ACHN (cell line): ENCODE results near the gene ELP1.
"Not testable (repeated sequence)": the region's sequence is repeated elsewhere in the genome, so short reads cannot be mapped to it uniquely, and the experiment has no call there.

ENCODE experiments used
- DNase-seq: peaks from one replicate; pipeline ENCODE4 v3.0.0-alpha.2; 2015
- in situ Hi-C: cut with HindIII; loops from 2 replicates; pipeline ENCODE4 v1.10.0; 2017; ENCODE audit warnings: low sequenced_read_pairs, low pct_ligation_motif_present, low pct_unique_long_range_greater_than_20kb

Gene ELP1, protein sequence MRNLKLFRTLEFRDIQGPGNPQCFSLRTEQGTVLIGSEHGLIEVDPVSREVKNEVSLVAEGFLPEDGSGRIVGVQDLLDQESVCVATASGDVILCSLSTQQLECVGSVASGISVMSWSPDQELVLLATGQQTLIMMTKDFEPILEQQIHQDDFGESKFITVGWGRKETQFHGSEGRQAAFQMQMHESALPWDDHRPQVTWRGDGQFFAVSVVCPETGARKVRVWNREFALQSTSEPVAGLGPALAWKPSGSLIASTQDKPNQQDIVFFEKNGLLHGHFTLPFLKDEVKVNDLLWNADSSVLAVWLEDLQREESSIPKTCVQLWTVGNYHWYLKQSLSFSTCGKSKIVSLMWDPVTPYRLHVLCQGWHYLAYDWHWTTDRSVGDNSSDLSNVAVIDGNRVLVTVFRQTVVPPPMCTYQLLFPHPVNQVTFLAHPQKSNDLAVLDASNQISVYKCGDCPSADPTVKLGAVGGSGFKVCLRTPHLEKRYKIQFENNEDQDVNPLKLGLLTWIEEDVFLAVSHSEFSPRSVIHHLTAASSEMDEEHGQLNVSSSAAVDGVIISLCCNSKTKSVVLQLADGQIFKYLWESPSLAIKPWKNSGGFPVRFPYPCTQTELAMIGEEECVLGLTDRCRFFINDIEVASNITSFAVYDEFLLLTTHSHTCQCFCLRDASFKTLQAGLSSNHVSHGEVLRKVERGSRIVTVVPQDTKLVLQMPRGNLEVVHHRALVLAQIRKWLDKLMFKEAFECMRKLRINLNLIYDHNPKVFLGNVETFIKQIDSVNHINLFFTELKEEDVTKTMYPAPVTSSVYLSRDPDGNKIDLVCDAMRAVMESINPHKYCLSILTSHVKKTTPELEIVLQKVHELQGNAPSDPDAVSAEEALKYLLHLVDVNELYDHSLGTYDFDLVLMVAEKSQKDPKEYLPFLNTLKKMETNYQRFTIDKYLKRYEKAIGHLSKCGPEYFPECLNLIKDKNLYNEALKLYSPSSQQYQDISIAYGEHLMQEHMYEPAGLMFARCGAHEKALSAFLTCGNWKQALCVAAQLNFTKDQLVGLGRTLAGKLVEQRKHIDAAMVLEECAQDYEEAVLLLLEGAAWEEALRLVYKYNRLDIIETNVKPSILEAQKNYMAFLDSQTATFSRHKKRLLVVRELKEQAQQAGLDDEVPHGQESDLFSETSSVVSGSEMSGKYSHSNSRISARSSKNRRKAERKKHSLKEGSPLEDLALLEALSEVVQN (N-terminal part only)

DNA sequence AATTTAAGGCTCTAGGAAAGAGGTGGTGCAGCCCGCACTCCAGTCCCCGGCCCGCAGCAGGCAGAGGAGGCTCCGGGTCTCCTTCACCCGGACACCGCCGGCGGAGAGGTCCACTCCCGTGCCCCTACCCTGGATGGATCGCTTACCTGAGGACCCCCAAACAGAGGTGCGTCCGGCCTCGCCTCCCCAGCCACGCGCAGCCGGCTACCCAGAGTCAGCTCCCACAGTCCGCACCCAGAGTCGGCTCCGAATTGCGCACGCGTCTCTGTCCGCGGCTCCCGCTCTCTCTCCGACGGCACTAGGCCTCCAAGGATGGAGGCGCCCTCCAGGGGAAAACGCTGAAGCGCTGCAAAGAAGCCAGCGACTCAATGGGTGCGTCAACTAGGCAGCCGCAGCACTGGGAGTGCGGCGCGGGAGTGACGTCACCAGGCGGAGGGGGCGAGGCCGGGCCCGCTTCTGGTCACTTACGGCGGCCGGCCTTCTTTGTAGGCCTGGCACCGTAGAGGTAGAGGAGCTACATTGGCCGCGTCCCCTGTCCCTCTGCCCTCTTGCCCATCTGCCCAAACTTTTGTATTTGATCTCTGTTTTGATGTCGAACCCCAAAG is at the start of gene ELP1:
Gene ELP1, minus strand, starts transcription at position 407 of the 605 bp plus-strand sequence. CDS start 2,978 bp downstream, outside the sequence.
- DNase-seq = peak; percentile 95
- in situ Hi-C loops = no loop called here

DNA sequence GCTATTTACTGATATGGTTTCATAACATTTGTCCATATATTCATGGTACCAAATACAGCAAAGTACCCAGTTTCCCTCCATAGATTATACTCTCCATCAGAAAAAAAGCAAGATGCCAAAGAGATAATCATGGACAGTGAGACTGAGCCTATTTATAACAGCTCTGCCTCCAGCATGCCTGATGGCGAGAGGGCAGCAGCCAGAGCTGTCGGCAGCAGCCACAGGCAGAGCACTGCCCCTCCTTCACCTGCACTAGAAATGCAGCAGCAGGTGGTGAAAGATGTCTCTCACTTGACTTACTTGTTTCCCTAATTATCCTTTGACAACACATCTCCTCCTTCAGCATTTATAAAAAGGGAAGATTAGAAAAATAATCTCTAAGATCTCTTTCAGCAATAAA is 47.0 kb upstream of the ELP1 start:
- in situ Hi-C loops = no loop called here
- no peak for DNase-seq

DNA sequence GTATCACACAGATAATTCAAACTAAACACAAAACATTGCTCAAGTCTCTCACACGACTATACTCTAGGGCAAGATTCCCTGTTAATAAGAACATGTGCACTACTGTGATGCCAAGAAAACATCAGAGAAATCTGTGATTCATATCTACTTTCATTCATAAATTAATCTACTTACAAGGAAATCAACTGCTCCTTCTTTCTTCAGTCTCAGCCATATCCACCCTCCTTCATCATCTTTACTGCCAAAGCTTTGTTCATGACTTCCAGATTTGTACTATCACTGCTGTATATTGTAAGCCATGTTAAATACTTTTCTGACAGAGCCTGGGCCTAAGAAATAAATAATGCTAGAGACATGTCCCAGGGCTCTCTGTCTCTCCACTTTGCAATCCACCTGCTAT is 44.3 kb upstream of the ELP1 start:
- no peak for DNase-seq
- in situ Hi-C loops = no loop called here

DNA sequence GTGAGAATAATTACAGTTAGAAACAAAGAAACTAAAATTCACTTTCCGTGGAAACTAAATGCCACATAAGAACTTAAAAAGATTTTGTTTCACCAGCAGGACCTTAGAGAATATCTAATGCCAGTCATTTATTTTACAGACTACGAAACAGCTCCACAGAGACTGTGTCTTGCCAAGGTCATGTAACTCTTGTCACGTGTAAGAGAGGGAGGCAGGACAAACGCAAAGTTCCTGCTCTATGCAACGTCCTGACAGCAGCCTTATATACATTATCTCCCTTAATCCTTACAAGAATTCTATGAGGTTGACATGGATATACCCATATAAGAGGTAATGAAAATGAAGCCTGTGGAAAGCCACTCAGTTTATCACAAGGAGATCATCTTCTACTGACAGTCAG is 40.0 kb upstream of the ELP1 start:
- in situ Hi-C loops = no loop called here
- no peak for DNase-seq

DNA sequence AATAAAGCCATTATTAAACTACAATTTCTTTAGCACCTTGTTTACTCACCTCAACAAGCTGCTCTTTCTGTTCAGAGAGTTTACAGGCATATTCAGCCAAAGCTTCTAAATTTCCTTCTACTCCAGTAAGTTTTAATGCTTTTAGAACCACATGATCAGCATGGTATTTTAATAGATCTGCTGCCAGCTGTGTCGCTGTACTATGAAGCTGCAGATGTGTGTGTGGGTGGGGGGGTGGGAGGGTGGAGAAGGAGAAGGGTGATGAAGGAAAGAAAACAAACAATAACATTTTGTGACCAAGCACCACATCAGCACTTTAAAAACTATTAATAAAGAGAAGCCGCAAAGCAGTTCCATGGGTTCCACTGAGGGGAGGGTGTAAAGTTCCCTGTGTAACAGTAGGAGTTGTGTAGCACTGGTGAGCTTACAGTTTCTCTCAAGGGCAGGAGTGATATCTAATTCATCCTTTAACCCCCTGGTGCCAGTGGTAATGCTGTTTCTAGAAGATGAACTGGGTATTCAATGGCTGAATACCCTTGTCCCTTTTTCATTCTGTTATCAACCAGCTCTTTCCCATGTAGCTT is 38.8 kb upstream of the ELP1 start:
- no peak for DNase-seq
- in situ Hi-C loops = no loop called here

DNA sequence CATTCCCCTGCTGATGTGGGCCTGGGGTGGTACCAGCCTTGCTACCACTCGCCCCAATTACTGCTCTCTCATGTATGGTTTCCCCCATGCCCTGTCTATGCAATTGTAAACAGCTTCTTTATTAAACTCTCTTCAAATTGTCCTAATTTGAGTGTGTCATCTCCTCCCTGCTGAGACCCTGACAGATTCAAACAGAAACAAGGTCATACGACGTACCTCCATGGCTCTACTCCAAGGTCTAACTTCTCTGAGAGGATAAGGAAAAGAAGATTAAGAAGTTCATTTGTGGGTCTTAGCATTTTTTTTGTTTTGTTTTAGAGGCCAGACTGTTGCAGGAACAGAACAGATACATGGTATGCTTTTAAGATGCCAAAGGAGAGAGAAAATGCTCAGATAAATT is 38.3 kb upstream of the ELP1 start:
- DNase-seq = no peak
- in situ Hi-C loops = no loop called here

DNA sequence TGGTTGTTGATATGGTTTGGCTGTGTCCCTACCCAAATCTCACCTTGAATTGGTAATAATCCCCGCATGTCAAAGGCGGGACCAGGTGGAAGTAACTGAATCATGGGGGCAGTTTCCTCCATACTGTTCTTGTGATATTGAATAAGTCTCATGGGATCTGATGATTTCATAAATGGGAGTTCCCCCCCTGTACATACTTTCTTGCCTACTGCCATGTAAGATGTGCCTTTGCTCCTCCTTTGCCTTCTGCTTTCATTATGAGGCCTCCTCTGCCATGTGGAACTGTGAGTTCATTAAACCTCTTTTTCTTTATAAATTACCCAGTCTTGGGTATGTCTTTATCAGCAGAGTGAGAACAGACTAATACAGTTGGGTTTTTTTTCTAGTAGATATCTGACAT is 37.5 kb upstream of the ELP1 start:
- in situ Hi-C loops, DNase-seq: not testable (repeated sequence)

DNA sequence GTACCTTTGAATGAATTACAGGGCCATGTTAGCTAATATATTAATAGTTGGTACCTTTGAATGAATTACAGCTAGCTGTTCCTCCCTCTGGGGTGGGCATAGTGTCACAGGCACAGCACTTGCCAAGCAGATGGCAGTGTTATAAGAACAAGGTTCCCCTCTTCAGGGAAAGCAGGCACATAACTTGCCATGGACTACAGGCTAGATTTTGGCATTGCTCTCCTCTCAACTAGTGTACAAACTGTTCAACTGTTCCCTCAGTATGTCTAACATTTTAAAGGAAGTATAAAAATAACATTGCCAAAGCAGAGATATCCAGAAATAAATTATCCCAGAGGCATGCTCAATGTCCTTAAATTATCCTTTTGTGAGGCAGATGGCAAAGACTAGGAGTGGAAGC is 34.0 kb upstream of the ELP1 start:
- in situ Hi-C loops = no loop called here

DNA sequence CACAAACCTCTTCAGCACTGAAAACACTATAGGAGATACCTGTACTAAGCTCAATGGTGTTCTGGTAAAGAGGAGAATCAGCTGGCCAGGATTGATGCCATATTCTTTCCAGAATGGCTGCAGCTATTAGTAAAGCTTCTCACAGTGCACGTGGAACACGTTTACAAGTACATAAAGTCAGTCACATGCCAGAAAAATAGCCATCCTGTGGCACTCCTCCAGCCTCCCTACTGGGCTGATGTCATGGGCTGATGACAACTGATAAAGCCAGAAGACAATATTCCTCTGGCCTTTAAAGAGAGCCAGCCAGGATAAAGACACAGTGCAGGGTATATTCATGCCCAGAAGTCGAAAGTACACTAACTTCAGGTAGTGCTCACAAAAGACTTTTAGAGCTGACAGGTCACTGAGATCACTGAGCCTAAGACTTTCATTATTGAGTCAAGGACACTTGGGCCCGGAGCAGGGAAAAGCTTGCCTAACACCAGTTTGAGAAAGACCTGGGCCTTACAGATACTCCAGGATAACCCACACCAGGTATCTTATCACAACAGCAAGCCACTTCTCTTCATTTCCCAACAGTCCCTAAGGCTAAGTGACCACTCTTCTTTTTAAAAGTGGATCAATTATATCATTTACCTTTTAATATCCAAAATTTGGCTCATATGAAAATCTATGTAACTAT is 29.7 kb upstream of the ELP1 start:
- in situ Hi-C loops = no loop called here
- DNase-seq = no peak

More for the DNA sequence above, 34.0 kb upstream of the ELP1 start:
- DNase-seq = no peak

DNA sequence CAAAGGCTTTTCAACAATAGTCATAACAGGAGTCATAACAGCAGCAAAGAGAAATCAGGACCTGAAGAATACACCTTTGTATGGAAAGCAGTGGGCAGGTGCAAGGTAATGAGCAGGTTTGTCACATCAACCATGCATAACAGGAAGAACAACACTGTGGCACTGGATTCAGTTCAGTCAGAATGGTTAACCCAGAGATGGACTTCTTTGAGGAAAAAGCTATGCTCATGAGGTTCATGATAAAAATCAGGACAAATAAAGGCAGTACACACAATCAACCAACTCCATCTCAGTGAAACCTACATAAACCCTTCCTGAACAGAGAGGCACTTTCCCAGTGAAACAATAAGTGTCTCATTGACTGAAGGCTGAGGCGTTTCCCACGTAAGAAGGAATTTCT is 27.2 kb upstream of the ELP1 start:
- no peak for DNase-seq
- in situ Hi-C loops = no loop called here

DNA sequence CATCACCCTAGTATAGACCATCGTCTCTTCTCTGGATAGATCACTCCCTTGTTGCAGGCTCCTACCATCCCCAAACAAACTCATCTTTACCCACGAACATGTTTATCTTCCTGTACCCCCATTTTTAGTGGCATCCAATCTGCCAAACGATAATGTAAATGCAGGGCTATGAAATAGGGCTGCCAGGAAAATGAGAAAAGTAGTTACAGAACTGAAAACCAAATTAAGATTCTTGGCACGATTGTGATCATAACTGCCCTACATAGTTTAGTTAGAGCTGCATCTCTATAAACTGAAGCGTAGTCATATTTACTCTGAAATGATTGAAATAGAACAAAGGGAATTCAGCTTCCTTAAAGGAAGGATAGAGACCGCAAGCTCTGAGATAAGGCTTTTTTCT is 26.4 kb upstream of the ELP1 start:
- in situ Hi-C loops = no loop called here

DNA sequence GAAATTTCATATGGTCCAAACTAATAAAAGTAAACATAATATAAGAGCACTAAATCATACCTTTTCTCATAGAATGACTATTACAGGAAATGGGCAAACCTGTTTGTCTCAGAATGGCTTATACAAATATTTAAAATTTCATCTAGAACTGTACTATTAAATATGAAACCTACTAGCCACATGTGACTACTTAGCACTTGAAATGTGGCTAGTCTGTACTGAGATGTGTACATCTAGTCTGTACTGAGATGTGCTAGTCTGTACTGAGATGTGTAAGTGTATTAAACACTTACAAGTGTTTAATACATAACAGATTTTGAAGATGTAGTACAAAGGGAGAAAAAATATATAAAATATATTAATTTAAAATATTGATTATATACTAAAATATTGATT is 22.7 kb upstream of the ELP1 start:
- in situ Hi-C loops = no loop called here
- DNase-seq = no peak

More for the DNA sequence above, 26.4 kb upstream of the ELP1 start:
- no peak for DNase-seq

DNA sequence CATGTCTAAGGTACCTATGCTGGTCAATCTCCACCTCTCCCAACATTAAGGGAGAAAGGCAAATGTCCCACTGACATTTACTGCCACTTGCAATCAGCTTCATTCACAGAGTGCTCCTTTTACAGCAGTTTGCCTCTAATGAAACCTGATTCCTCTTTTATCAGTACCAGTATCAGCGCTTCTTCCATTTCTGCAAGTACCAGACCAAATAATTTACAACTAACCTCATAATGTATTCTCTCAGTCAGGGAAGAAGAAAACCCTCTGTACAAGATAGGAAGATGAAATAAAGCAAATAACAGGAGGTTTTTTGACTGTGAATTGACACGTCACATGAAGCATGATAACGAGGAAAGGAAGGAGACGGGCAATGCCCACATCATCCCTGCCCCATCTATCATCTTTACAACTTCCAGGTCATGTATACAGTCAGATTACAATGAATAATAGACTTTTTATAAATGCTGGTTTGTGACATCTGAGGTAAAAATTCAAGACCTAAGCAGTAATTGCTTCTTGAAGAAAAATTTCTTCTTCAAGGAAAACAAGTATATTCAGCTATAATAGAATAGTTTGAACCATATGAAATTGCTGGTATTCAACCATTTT is 22.2 kb upstream of the ELP1 start:
- no peak for DNase-seq
- in situ Hi-C loops = no loop called here

DNA sequence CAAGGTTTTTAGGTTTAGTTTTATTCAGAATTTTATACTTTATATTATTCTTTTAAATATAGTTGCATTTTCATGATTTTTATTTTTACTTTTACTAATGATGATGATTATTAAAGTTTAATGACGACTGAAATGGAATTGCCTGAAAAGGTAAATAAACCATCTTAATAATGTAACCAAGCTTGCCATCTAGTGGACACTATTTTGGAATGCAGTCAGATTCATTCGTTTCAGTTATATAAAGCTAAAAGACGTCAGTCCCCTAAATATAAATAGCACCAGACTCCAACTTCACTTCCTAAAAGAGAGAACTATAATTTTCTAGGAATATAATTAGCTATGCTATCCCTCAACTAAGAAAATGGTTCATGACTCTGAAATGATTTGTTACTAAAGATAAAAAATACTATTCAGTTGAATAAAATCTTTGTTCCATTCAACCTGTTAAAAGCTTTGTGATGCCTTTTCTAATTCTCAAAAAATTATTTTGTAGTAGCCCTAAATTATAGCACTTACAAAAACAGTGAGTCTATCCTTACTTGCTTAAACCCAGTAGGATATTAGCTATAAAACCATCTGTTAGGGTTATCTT is 20.2 kb upstream of the ELP1 start:
- peak; percentile 44 for DNase-seq
- in situ Hi-C loops = no loop called here

DNA sequence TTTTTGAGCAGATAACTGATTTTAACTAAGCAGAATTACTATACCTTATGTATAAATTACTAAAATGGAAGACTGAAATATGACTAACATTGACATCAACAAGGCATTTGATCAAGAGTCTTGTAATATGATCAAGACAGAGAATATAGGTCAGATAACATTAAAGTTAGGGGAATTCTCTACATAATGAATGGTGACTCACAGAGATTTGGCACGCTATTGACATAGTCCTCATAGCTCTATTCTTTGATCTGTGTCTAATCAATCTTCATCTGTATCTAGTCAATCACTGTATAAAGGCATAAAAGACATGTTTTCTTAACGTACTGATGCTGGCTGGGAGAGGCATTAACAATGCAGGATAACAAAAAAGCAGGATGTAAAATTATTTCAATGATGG is 17.7 kb upstream of the ELP1 start:
- in situ Hi-C loops = no loop called here
- DNase-seq = no peak

DNA sequence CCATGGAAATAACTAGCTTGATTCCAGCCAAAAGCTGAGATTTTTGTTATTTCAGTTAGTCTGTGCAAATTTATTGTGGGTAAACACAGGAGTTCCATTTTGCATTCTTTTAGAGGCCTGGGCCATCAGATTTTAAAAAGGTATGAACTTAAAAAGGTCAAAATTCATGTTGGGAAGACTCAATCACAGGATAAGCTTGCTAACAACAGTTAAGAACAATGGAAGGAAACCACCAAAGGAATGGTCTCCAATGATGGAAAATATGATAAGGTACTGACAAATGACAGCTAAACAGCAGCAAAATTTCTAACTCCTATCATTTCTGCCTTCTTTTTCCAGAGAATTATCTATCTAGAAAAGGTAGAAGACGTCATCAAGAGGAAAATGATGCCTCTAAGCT is 16.2 kb upstream of the ELP1 start:
- in situ Hi-C loops = no loop called here
- no peak for DNase-seq

DNA sequence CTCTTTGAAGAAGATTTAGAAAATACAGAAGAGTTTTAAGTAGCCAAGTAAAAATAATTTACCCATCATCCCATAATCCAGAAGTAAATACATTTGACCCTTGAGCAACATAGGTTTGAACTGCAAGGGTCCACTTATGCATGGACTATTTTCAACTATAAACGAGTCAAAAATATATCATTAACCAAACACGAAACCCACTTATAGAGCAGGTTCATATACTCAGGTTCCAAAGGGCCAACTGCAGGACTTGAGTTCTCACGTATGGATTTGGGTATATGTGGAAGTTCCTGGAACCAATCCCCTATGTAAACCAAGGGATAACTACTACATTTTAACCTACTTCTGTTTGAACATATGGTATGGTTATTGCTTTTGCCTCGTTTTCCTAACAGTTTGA is 6.1 kb upstream of the ELP1 start:
- no peak for DNase-seq
- in situ Hi-C loops = no loop called here
